KBM-7 (cell line): ENCODE measurements around the gene SETD1B.

Source experiments
- DNase-seq: peaks from one replicate; pipeline ENCODE4 v3.0.0-alpha.2; 2015
- in situ Hi-C: fragments of 300-500 bp; cut with MboI; formaldehyde crosslinking; loops from 2 replicates; pipeline ENCODE4 v1.14.3; 2020; ENCODE audit warnings: low sequenced_read_pairs, low pct_unique_long_range_greater_than_20kb, mixed read lengths

The SETD1B gene

GRCh38 chr12:121805171-121806008 lies 1.6 kb downstream of the SETD1B start:
- in situ Hi-C loops = no loop called here
- peak; percentile 52 for DNase-seq

- peak; percentile 55 for DNase-seq
- in situ Hi-C loops = no loop called here
Measured at GRCh38 chr12:121806009-121806545, 2.3 kb downstream of the SETD1B start.

GRCh38 chr12:121806546-121807423 lies 3.0 kb downstream of the SETD1B start:
- in situ Hi-C loops = no loop called here
- peak; percentile 56 for DNase-seq

GRCh38 chr12:121807642-121808347 lies 4.0 kb downstream of the SETD1B start:
- DNase-seq = no peak
- in situ Hi-C loops = no loop called here

GRCh38 chr12:121808623-121809022 lies 4.8 kb downstream of the SETD1B start:
- in situ Hi-C loops = no loop called here
- DNase-seq = no peak

- no peak for DNase-seq
- in situ Hi-C loops = no loop called here
Measured at GRCh38 chr12:121809712-121810116, 5.9 kb downstream of the SETD1B start.

GRCh38 chr12:121810234-121810817 lies 6.5 kb downstream of the SETD1B start:
- in situ Hi-C loops = no loop called here
- DNase-seq = no peak

GRCh38 chr12:121810833-121811433 lies 7.1 kb downstream of the SETD1B start:
- no peak for DNase-seq
- in situ Hi-C loops = no loop called here

- in situ Hi-C loops = no loop called here
- peak; percentile 70 for DNase-seq
Measured at GRCh38 chr12:121811434-121812319, 7.9 kb downstream of the SETD1B start.

- in situ Hi-C loops = no loop called here
Measured at GRCh38 chr12:121812320-121812871, 8.6 kb downstream of the SETD1B start.

GRCh38 chr12:121812921-121813896 lies 9.4 kb downstream of the SETD1B start:
- no peak for DNase-seq
- in situ Hi-C loops = no loop called here

More at GRCh38 chr12:121812320-121812871, 8.6 kb downstream of the SETD1B start:
- no peak for DNase-seq

- in situ Hi-C loops = no loop called here
- no peak for DNase-seq
Measured at GRCh38 chr12:121813951-121814350, 10.1 kb downstream of the SETD1B start.

- no peak for DNase-seq
- in situ Hi-C loops = no loop called here
Measured at GRCh38 chr12:121814429-121815119, 10.8 kb downstream of the SETD1B start.

GRCh38 chr12:121815263-121815662 lies 11.5 kb downstream of the SETD1B start:
- in situ Hi-C loops = no loop called here
- no peak for DNase-seq

- in situ Hi-C loops = no loop called here
- DNase-seq = no peak
Measured at GRCh38 chr12:121816925-121817647, 13.3 kb downstream of the SETD1B start.
